Spleen (tissue), 7 donors: Measurements from ENCODE around the gene WDR62.

ENCODE experiments used
- POLR2A ChIP-seq, 3 donors: fragments of 450-650 bp; IDR thresholded peaks; one replicate each; pipeline ENCODE4 v1.5.1; 2017; ENCODE audit warnings: antibody characterized with exemption in 3 of 3, mild to moderate bottlenecking in 1 of 3
- POLR2AphosphoS5 ChIP-seq, 3 donors: sonication (generic); formaldehyde crosslinking; IDR thresholded peaks; one replicate each; pipeline ENCODE4 v1.5.1; 2017; ENCODE audit warnings: antibody characterized with exemption in 3 of 3
- TF ChIP-seq, protein P1 (sequence below), 11 experiments: fragments of 200-600 bp in 7 of 11; fragments of 450-650 bp in 4 of 11; sonication (generic) in 4 of 11; IDR thresholded peaks in 8 of 11; conservative IDR thresholded peaks in 3 of 11; 1 replicate in 7 of 11; 2 replicates in 4 of 11; pipeline versions ENCODE4 v1.4.0 to v1.8.0; 2016 to 2021; ENCODE audit warnings: antibody characterized with exemption in 11 of 11, inconsistent platforms in 4 of 11, mild to moderate bottlenecking in 1 of 11
- donor health status: DM: no; HTN: no; CAD: no; lungs with moderate emphysema.
- donor health status: DM: no; HTN: no; CAD: no.
- donor health status: DM: no; HTN: no; CAD: no.

- TF ChIP-seq, protein P1, sequence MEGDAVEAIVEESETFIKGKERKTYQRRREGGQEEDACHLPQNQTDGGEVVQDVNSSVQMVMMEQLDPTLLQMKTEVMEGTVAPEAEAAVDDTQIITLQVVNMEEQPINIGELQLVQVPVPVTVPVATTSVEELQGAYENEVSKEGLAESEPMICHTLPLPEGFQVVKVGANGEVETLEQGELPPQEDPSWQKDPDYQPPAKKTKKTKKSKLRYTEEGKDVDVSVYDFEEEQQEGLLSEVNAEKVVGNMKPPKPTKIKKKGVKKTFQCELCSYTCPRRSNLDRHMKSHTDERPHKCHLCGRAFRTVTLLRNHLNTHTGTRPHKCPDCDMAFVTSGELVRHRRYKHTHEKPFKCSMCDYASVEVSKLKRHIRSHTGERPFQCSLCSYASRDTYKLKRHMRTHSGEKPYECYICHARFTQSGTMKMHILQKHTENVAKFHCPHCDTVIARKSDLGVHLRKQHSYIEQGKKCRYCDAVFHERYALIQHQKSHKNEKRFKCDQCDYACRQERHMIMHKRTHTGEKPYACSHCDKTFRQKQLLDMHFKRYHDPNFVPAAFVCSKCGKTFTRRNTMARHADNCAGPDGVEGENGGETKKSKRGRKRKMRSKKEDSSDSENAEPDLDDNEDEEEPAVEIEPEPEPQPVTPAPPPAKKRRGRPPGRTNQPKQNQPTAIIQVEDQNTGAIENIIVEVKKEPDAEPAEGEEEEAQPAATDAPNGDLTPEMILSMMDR (IDR thresholded peaks at IDR 0.05 in 8 of 11, conservative IDR thresholded peaks at IDR 0.05 in 3 of 11), result no peak
- TF ChIP-seq POLR2A (IDR thresholded peaks at IDR 0.05) (no peak), POLR2AphosphoS5 (IDR thresholded peaks at IDR 0.05) (no peak)
Measured at GRCh38 chr19:36108684-36109083, 54.0 kb downstream of the WDR62 start.
